GM18505 (cell line): ENCODE measurements around the gene NUTF2.
"Not testable (repeated sequence)": the region's sequence is repeated elsewhere in the genome, so short reads cannot be mapped to it uniquely, and the experiment has no call there.

Experiments used
- ATAC-seq: cut with Tn5 transposase; IDR thresholded peaks from one replicate; pipeline ENCODE4 v1.9.1; 2021; ENCODE audit not compliant: unreplicated experiment
- POLR2A ChIP-seq: IDR thresholded peaks from 4 replicates; pipeline ENCODE4 v1.6.1; 2011; ENCODE audit warnings: borderline replicate concordance; ENCODE audit not compliant: insufficient read depth, insufficient read length; ENCODE audit errors: extremely low read depth

Gene NUTF2

GRCh38 chr16:67822511-67822910 is 24.2 kb upstream of the NUTF2 start:
- no peak for TF ChIP-seq POLR2A
- ATAC-seq, result no peak

- ATAC-seq, result no peak
- TF ChIP-seq POLR2A, result no peak
Observed at GRCh38 chr16:67825119-67825518, 21.6 kb upstream of the NUTF2 start.

- no peak for TF ChIP-seq POLR2A
- ATAC-seq, result no peak
Observed at GRCh38 chr16:67825906-67826305, 20.8 kb upstream of the NUTF2 start.

- ATAC-seq, result no peak
- no peak for TF ChIP-seq POLR2A
Observed at GRCh38 chr16:67828651-67829050, 18.1 kb upstream of the NUTF2 start.

GRCh38 chr16:67833030-67833414 is 13.7 kb upstream of the NUTF2 start:
- no peak for TF ChIP-seq POLR2A
- ATAC-seq, result no peak

GRCh38 chr16:67833415-67834241 is 13.1 kb upstream of the NUTF2 start:
- peak; percentile 92 for ATAC-seq
- peak; percentile 85 for TF ChIP-seq POLR2A

GRCh38 chr16:67834242-67834614 is 12.5 kb upstream of the NUTF2 start:
- no peak for ATAC-seq
- no peak for TF ChIP-seq POLR2A

- not testable (repeated sequence) for ATAC-seq
Observed at GRCh38 chr16:67837190-67837589, 9.5 kb upstream of the NUTF2 start.

- TF ChIP-seq POLR2A, result no peak
- ATAC-seq, result no peak
Observed at GRCh38 chr16:67837811-67838210, 8.9 kb upstream of the NUTF2 start.

GRCh38 chr16:67841198-67841815 is 5.4 kb upstream of the NUTF2 start:
- no peak for ATAC-seq
- no peak for TF ChIP-seq POLR2A

GRCh38 chr16:67841816-67842508 is 4.8 kb upstream of the NUTF2 start, which contains the start of gene THAP11:
Gene THAP11, plus strand, starts transcription at chr16:67842320. Its CDS starts 235 bp downstream, at chr16:67842555.
- peak; percentile 52 for TF ChIP-seq POLR2A
- ATAC-seq, result peak; percentile 49

- peak; percentile 6 for ATAC-seq
- TF ChIP-seq POLR2A, result no peak
Observed at GRCh38 chr16:67842509-67843342, 4.0 kb upstream of the NUTF2 start.

- TF ChIP-seq POLR2A, result no peak
- ATAC-seq, result no peak
Observed at GRCh38 chr16:67843343-67843765, 3.4 kb upstream of the NUTF2 start.

GRCh38 chr16:67844497-67844896 is 2.2 kb upstream of the NUTF2 start:
- TF ChIP-seq POLR2A, result no peak
- no peak for ATAC-seq
